Measurements from ENCODE around the gene TRERF1.

Gene TRERF1

DNA sequence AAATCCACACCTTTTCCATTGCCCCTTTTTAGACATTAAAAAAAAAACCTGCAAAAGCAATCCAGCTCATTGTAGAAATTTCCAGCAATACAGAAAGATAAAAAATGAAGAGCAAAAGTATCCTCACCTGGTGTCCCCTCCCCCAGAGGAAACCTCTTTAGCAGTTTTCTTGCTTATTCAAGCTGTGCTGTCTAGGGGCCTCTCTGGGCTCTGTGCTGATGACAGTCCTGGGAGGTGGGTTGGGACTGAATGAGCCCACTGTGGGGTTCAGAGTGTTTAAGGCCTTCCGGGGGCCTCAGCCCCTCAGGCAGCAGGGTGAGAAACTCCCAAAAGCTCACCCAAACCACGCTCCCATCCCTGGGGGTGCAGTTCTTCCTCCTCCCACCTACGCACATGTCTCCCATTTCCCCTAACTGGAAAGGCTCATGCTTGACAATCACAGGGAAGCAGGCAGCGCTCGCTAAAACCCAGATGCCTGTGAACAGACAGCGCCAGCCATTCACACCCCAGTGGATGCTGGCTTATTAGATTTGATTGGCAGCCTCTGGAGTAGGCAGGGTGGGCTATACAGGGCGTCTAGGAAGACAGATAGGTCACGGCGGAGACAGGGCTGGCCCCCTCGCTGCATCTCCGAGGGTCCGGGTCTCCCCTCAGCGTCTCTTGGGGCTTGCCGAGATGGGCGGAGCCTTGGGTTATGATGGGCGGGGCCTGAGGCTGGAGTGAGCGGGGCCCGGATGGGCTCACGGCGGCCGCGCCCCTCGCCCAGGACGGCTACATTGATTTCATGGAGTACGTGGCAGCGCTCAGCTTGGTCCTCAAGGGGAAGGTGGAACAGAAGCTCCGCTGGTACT, 274.0 kb downstream of the TRERF1 start:
- peak overlapping the region; percentile 45 for H3K4me3 ChIP-seq (ENCODE audit: insufficient read length, low read depth)
- H3K36me3 ChIP-seq (ENCODE audit: insufficient read depth, insufficient read length, low read length): no peaks in the 10 kb centered on the region
- no peaks in the 10 kb centered on the region for H3K27me3 ChIP-seq (ENCODE audit: insufficient read depth, insufficient read length)
- H3K9ac ChIP-seq (ENCODE audit: insufficient read length, low read depth): peak overlapping the region; percentile 63
- no peak for DNase-seq (ENCODE audit: low read depth, low spot score)
- TF ChIP-seq SUZ12 (IDR thresholded peaks at IDR 0.05; ENCODE audit: extremely low read depth, insufficient read depth, insufficient read length) (no peak), ZNF274 (IDR thresholded peaks at IDR 0.05; ENCODE audit: low read depth, low read length) (no peak), YY1 (IDR thresholded peaks at IDR 0.05; ENCODE audit: insufficient read depth, insufficient read length) (no peak)
- no peaks in the 10 kb centered on the region for H3K9me3 ChIP-seq (ENCODE audit: insufficient read depth, low read length)
- peaks cover 5% of the 10 kb centered on the region for H3K4me1 ChIP-seq (ENCODE audit: insufficient read depth, insufficient read length)

DNA sequence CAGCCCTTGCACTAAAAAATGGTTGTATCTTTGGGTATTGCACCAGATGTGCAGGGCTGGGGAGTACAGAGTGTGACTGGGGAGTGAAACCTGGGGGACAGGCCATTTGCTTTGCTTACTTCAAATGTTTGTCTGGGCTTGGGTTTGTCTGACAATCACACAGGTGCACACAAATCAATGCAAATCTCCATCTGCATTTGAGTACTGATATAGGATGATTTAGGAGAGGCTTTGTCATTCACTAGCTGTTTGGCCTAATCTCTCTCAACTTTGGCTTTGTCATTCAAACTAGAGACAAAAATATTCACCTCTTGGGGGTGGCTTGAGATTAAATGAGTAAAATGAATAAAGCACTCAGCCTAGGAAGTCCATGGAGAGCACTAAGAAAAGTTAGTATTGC, 274.7 kb downstream of the TRERF1 start:
- no peak for DNase-seq (ENCODE audit: low read depth, low spot score)
- Histone ChIP-seq H3K4me1 (ENCODE audit: insufficient read depth, insufficient read length) (peaks cover 5% of the 10 kb centered on the region), H3K9me3 (ENCODE audit: insufficient read depth, low read length) (no peaks in the 10 kb centered on the region), H3K9ac (ENCODE audit: insufficient read length, low read depth) (no peak overlapping the region), H3K36me3 (ENCODE audit: insufficient read depth, insufficient read length, low read length) (no peaks in the 10 kb centered on the region), H3K27me3 (ENCODE audit: insufficient read depth, insufficient read length) (no peaks in the 10 kb centered on the region), H3K4me3 (ENCODE audit: insufficient read length, low read depth) (no peak overlapping the region)
- TF ChIP-seq ZNF274 (IDR thresholded peaks at IDR 0.05; ENCODE audit: low read depth, low read length) (no peak), YY1 (IDR thresholded peaks at IDR 0.05; ENCODE audit: insufficient read depth, insufficient read length) (no peak), SUZ12 (IDR thresholded peaks at IDR 0.05; ENCODE audit: extremely low read depth, insufficient read depth, insufficient read length) (no peak)

DNA sequence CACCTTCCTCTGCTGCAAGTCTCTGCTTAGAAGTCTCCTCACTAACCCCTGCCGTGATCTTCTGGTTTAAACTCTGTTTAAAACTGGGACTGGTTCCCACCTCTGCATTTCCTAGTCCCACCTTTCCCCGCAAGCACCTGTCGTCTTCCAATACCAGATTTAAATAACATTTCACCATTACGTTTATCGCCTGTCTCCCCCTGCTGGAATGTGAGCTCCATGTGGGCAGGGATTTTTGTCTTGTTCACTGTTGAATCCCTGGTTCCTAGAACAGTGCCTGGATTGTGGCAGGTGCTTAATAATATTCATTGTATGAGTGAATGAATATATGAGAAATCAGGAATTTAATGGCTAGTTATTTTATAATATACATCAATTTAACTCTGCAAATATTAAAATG, 275.9 kb downstream of the TRERF1 start:
- Histone ChIP-seq H3K4me3 (ENCODE audit: insufficient read length, low read depth) (no peak overlapping the region), H3K9ac (ENCODE audit: insufficient read length, low read depth) (no peak overlapping the region), H3K4me1 (ENCODE audit: insufficient read depth, insufficient read length) (peaks cover 5% of the 10 kb centered on the region), H3K27me3 (ENCODE audit: insufficient read depth, insufficient read length) (no peaks in the 10 kb centered on the region), H3K36me3 (ENCODE audit: insufficient read depth, insufficient read length, low read length) (no peaks in the 10 kb centered on the region), H3K9me3 (ENCODE audit: insufficient read depth, low read length) (no peaks in the 10 kb centered on the region)
- no peak for DNase-seq (ENCODE audit: low read depth, low spot score)
- TF ChIP-seq YY1 (IDR thresholded peaks at IDR 0.05; ENCODE audit: insufficient read depth, insufficient read length) (no peak), SUZ12 (IDR thresholded peaks at IDR 0.05; ENCODE audit: extremely low read depth, insufficient read depth, insufficient read length) (no peak), ZNF274 (IDR thresholded peaks at IDR 0.05; ENCODE audit: low read depth, low read length) (no peak)

Data from NT2/D1 (cell line).